MM.1S (cell line): ENCODE results near the gene COL28A1.

Source experiments
- DNase-seq: peaks from one replicate; pipeline ENCODE4 v3.0.0-alpha.2; 2015
- H2AFZ ChIP-seq: fragments of 300-600 bp; sonication (generic); 2 replicates; pipeline ENCODE4 v1.6.0; 2016; ENCODE audit warnings: antibody characterized with exemption, low read length
- H3F3A ChIP-seq: fragments of 300-600 bp; sonication (generic); 2 replicates; pipeline ENCODE4 v1.6.1; 2016; ENCODE audit warnings: mild to moderate bottlenecking, antibody characterized with exemption, low read length, moderate library complexity, mixed read lengths; ENCODE audit not compliant: insufficient read depth
- H3K27ac ChIP-seq: fragments of 300-600 bp; sonication (generic); 2 replicates; pipeline ENCODE4 v1.5.1; 2016; ENCODE audit warnings: mild to moderate bottlenecking, low read length
- H3K27me3 ChIP-seq: fragments of 300-600 bp; sonication (generic); replicated peaks from 2 replicates; pipeline ENCODE4 v1.6.0; 2016; ENCODE audit warnings: low read length; ENCODE audit not compliant: insufficient read depth
- H3K36me3 ChIP-seq: fragments of 300-600 bp; sonication (generic); replicated peaks from 2 replicates; pipeline ENCODE4 v1.6.1; 2016; ENCODE audit warnings: mild to moderate bottlenecking, low read length, mixed read lengths; ENCODE audit not compliant: insufficient read depth
- H3K4me1 ChIP-seq: fragments of 300-600 bp; sonication (generic); 2 replicates; pipeline ENCODE4 v1.6.1; 2016; ENCODE audit warnings: low read length, mixed read lengths
- H3K4me2 ChIP-seq: fragments of 300-600 bp; sonication (generic); 2 replicates; pipeline ENCODE4 v1.6.0; 2016; ENCODE audit warnings: low read depth, low read length
- H3K4me3 ChIP-seq: fragments of 300-600 bp; sonication (generic); 2 replicates; pipeline ENCODE4 v1.5.1; 2016; ENCODE audit warnings: low read length, mixed read lengths
- H3K79me2 ChIP-seq: fragments of 300-600 bp; sonication (generic); 2 replicates; pipeline ENCODE4 v1.6.1; 2016; ENCODE audit warnings: mixed run types, low read length, mixed read lengths
- H3K9ac ChIP-seq: fragments of 300-600 bp; sonication (generic); 2 replicates; pipeline ENCODE4 v1.6.1; 2016; ENCODE audit warnings: low read length, mixed read lengths
- H3K9me2 ChIP-seq: fragments of 300-600 bp; sonication (generic); replicated peaks from 2 replicates; pipeline ENCODE4 v1.6.1; 2016; ENCODE audit warnings: mild to moderate bottlenecking, low read length, mixed read lengths; ENCODE audit not compliant: insufficient read depth
- H3K9me3 ChIP-seq: fragments of 300-600 bp; sonication (generic); replicated peaks from 2 replicates; pipeline ENCODE4 v1.6.1; 2016; ENCODE audit warnings: mild to moderate bottlenecking, low read length, mixed read lengths; ENCODE audit not compliant: insufficient read depth
- H4K20me1 ChIP-seq: fragments of 300-600 bp; sonication (generic); 2 replicates; pipeline ENCODE4 v1.6.1; 2016; ENCODE audit warnings: mild to moderate bottlenecking, low read length, moderate library complexity, mixed read lengths; ENCODE audit not compliant: insufficient read depth
- CTCF ChIP-seq: fragments of 300-600 bp; sonication (generic); IDR thresholded peaks from 2 replicates; pipeline ENCODE4 v1.5.1; 2016; ENCODE audit warnings: antibody characterized with exemption, low read length, mixed read lengths
- EZH2 ChIP-seq: fragments of 300-600 bp; sonication (generic); optimal IDR thresholded peaks from 2 replicates; pipeline ENCODE3; 2017; ENCODE audit warnings: low read depth, mild to moderate bottlenecking, antibody characterized with exemption, low read length, mixed read lengths
- EZH2phosphoT487 ChIP-seq: fragments of 300-600 bp; sonication (generic); IDR thresholded peaks from 2 replicates; pipeline ENCODE4 v1.6.1; 2018; ENCODE audit warnings: antibody characterized with exemption, low read length

The COL28A1 gene

DNA sequence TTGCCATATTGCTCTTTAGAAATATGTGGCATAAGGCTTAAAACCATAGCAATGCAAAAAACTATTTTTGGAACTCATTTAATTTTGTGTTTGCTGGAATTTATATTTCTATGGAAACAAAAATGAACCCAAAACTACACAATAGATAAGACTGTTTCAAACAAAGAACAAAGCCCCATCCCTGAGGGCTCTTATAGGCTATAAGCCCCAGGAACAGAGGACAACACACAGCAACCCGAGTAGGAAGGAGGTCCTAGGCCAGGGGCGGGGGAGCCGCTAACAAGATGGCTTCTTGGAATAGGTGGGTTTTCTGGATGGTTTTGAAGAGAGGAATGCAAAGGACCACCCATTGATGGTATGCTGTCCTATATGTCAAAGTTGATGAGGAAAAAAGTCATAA is 8.6 kb downstream of the COL28A1 start:
- no peak overlapping the region for H3K4me2 ChIP-seq
- H2AFZ ChIP-seq, result no peak overlapping the region
- no peak overlapping the region for H3K4me3 ChIP-seq
- no peaks in the 10 kb centered on the region for H3K27me3 ChIP-seq
- H3K9me2 ChIP-seq, result no peaks in the 10 kb centered on the region
- TF ChIP-seq EZH2phosphoT487 (no peak), EZH2 (no peak), CTCF (no peak)
- no peak overlapping the region for H3K27ac ChIP-seq
- H3K79me2 ChIP-seq, result no peaks in the 10 kb centered on the region
- no peaks in the 10 kb centered on the region for H3K36me3 ChIP-seq
- no peaks in the 10 kb centered on the region for H3F3A ChIP-seq
- H3K4me1 ChIP-seq, result no peaks in the 10 kb centered on the region
- H4K20me1 ChIP-seq, result no peaks in the 10 kb centered on the region
- H3K9me3 ChIP-seq, result no peaks in the 10 kb centered on the region
- DNase-seq, result no peak
- H3K9ac ChIP-seq, result no peak overlapping the region

DNA sequence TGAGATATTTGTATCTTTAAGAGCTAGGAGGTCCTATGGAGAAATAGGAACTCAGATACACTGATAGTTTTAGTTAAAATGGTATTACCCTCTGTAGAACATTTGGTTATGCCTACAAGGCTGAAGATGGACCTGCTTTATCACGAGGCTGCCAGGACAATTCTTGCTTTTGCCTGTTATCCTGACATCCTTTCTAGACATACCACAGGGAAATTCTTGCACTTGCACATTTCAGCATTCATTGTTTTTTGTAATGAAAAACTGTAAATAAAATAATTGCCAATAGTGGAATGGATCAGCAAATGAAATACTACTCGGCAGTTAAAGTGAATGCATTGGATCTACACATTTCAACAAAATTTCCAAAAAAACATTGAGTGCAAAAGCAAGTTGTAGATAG is 9.7 kb downstream of the COL28A1 start:
- H3F3A ChIP-seq, result no peaks in the 10 kb centered on the region
- DNase-seq, result no peak
- H3K27ac ChIP-seq, result no peak overlapping the region
- no peaks in the 10 kb centered on the region for H3K4me1 ChIP-seq
- H3K27me3 ChIP-seq, result no peaks in the 10 kb centered on the region
- H3K79me2 ChIP-seq, result no peaks in the 10 kb centered on the region
- no peaks in the 10 kb centered on the region for H3K9me2 ChIP-seq
- no peaks in the 10 kb centered on the region for H3K9me3 ChIP-seq
- H3K4me3 ChIP-seq, result no peak overlapping the region
- no peak overlapping the region for H2AFZ ChIP-seq
- H3K4me2 ChIP-seq, result no peak overlapping the region
- no peak for TF ChIP-seq CTCF
- H3K9ac ChIP-seq, result no peak overlapping the region
- H3K36me3 ChIP-seq, result no peaks in the 10 kb centered on the region
- H4K20me1 ChIP-seq, result no peaks in the 10 kb centered on the region

DNA sequence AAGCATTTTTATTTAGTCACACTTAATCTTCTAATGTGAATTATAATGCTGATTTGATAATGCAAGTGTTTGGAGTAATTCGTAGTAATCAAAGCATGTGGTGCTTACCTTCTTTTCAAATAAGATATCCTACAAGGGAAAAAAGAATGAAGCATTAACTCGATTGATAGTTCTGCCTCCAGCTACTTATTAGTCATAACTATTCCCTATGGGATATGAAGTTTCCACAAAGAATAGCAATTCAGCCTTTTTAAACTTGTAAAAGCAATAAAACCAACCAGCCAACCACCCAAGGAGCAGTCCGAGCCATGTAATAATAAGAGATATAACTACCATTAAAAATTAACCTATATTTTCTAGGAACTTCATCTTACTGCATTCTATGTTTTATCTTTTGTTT is 11.6 kb downstream of the COL28A1 start:
- no peak overlapping the region for H3K9ac ChIP-seq
- H3F3A ChIP-seq, result no peaks in the 10 kb centered on the region
- no peak overlapping the region for H3K4me2 ChIP-seq
- no peak overlapping the region for H3K4me3 ChIP-seq
- H2AFZ ChIP-seq, result no peak overlapping the region
- no peaks in the 10 kb centered on the region for H3K9me3 ChIP-seq
- no peak for DNase-seq
- no peaks in the 10 kb centered on the region for H4K20me1 ChIP-seq
- TF ChIP-seq CTCF (no peak), EZH2phosphoT487 (no peak), EZH2 (no peak)
- no peak overlapping the region for H3K27ac ChIP-seq
- H3K27me3 ChIP-seq, result no peaks in the 10 kb centered on the region
- H3K79me2 ChIP-seq, result no peaks in the 10 kb centered on the region
- no peaks in the 10 kb centered on the region for H3K9me2 ChIP-seq
- no peaks in the 10 kb centered on the region for H3K36me3 ChIP-seq
- no peaks in the 10 kb centered on the region for H3K4me1 ChIP-seq

GRCh38 chr7:7522421-7522820 is 13.3 kb downstream of the COL28A1 start:
- Histone ChIP-seq H3K27ac (no peak overlapping the region), H3K4me2 (no peak overlapping the region), H3K9me2 (no peaks in the 10 kb centered on the region), H3K4me1 (no peaks in the 10 kb centered on the region), H4K20me1 (no peaks in the 10 kb centered on the region), H3K36me3 (no peaks in the 10 kb centered on the region), H3K79me2 (no peaks in the 10 kb centered on the region), H3K4me3 (no peak overlapping the region), H3K27me3 (no peaks in the 10 kb centered on the region), H3K9ac (no peak overlapping the region), H3K9me3 (no peaks in the 10 kb centered on the region), H2AFZ (no peak overlapping the region), H3F3A (no peaks in the 10 kb centered on the region)
- DNase-seq, result no peak
- TF ChIP-seq EZH2phosphoT487 (no peak), EZH2 (no peak), CTCF (no peak)
